ENCODE data around the gene STKLD1. TPM values are rescaled to one million over a fixed set of nuclear protein-coding genes. Genes with fewer than 3 reads are reported as not detected.

The STKLD1 gene
- polyA plus RNA-seq, 2 of the 4 experiments (the other 2 are of a cell fraction), result 1.1 to 1.2 TPM

DNA sequence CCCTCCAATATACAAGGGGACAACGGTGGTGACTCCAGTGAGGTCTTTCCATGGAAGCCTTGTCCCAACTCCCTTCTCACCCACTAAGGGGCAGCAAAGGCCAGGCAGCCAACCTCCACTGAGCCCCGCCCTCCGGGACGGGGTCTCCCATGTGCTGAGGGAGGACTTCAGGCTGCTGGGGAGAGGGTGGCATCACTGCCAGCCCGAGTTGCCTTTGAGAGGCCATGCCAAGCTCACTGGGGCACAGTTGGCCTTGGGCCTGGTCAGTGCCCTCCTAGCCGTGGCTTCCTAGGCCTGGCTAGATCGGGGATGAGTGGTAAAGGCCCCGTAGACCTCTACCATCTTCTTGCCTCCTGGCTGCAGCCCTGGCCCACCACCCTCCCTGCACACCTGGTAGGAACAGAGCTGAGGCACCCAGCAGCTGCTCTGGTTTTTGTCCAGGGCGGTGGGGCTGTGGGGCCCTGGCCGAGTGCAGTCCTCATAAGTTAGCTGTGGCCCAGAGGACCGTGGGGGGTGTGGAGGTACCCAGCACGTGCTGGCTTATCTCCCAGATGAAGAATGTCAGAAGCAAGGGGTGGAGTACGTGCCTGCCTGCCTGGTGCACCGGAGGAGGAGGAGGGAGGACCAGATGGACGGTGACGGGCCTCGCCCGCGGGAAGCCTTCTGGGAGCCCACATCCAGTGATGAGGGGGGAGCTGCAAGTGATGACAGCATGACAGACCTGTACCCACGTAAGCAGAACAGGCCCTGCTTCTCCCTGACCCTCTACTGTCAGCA lies 16.6 kb upstream of the STKLD1 start (continued):
- TF ChIP-seq FOSB (CRISPR knock-in tag; IDR thresholded peaks at IDR 0.05) (no peak), TP53 (CRISPR knock-in tag; IDR thresholded peaks at IDR 0.05) (no peak), CEBPB (IDR thresholded peaks at IDR 0.05) (no peak)

DNA sequence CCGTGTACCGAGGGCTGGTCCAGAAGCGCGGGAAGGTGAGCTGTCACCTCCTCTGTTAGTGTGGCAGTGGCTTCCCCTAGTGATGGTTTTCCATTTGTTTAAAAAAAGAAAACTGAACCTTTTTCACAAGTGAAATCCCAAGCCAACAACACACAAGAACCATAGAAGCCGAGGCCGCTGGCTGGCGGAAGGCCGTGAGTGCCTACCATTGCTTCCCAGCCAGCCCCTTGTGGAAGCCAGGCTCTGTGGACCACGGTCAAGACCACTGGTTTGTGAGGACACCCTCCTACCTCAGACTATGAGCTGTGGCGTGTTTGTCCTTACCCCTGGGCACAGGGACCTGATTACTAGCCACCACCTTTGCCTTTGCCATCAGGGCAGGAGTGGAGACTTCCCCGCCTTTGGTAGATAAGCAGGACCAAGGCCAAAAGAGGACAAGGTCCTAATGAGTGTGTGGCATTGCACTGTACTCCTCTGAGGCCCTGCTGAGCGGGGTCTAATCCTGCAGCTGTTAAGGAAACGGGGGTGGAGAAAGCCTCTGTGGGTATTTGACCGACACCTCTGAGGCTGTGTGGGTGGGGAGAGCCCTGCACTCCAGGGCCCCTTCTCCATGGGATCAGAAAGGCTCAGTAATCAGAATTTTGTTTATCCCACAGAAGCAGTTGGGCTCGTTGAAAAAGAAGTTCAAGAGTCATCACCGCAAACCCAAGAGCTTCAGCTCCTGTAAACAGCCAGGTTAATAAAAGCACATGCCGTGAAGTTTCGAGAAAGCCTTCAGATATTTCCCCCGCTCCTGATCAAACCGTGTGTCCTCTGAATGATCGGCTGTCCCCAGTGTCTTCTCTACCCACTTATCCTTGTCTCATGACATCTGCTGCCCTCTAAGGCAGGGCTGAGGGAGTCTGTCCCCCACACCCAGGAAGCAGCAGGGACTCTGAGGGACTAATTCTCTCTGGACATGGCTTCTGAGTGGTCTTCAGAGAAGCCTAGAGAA lies 15.5 kb upstream of the STKLD1 start:
- no peak for DNase-seq (ENCODE audit: low read depth in 1 of 2, low spot score in 1 of 2)
- H3K4me2 ChIP-seq, result no peak overlapping the region
- POLR2A ChIA-PET, result interaction anchor here (1.2 kb wide), 2 partner anchors 12 to 126 kb away, joined by 3 to 5 read pairs; partner anchors contain the start of genes MED22 and RPL7A
- no peaks in the 10 kb centered on the region for H3K9me3 ChIP-seq
- TF ChIP-seq FOSB (CRISPR knock-in tag; IDR thresholded peaks at IDR 0.05), result 0 out of 2 replicates have a peak, but pooled peaks have one; percentile 34
- no peak for TF ChIP-seq SREBF2 (IDR thresholded peaks at IDR 0.05)
- CTCF ChIA-PET, result interaction anchor here (0.7 to 7.5 kb wide), 6 partner anchors 11 to 125 kb away, joined by 3 to 59 read pairs (median 13); partner anchors contain the start of gene CACFD1
- peaks cover 7% of the 10 kb centered on the region; the same call in 1 of the 3 replicates for H3K4me1 ChIP-seq
- FAIRE-seq, result no peak
- ATAC-seq, result no peak
- H3K4me3 ChIP-seq, result no peak overlapping the region
- H3K27ac ChIP-seq, result no peak overlapping the region
- WGBS (ENCODE audit: missing lambda C conversion rate), result 94% methylated on average over 21 of the region's 21 CpGs

DNA sequence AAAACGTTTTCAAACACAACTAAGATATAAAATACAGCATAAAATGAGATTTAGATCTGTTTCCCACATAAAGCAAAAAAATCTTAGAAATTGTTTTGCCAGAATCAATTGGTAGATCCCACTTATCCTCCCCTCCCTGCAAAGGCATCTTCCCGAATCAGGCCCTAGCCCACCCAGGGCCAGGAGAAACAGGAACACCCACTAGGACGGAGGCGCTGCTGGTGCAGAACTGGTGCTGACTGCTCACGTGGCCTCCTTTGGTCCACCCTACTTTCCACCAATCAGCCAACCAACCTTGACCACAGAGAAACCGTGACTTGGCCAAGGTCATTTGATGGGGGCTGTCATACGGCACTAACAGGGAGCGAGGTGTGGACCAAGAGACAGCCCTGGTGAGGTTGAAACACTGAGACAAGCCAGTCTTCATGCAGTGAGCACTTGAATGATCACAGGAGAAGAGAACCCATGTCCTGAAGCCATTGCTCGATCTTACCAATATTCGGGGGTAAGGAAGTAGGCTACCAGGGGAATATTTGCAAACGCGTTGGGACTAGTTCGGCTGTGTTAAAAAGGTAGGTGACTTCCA lies 14.6 kb upstream of the STKLD1 start:
- DNase-seq (ENCODE audit: low read depth in 1 of 2, low spot score in 1 of 2), result no peak
- Histone ChIP-seq H3K27ac (no peak overlapping the region), H3K4me2 (no peak overlapping the region), H3K4me3 (no peak overlapping the region), H3K9me3 (no peaks in the 10 kb centered on the region), H3K4me1 (peaks cover 7% of the 10 kb centered on the region; the same call in 1 of the 3 replicates)
- FAIRE-seq, result no peak
- ATAC-seq, result no peak
- TF ChIP-seq PBX3 (IDR thresholded peaks at IDR 0.05) (no peak), FOSL2 (IDR thresholded peaks at IDR 0.05) (no peak), FOSL2 (CRISPR knock-in tag; IDR thresholded peaks at IDR 0.05) (no peak), ZFP36 (IDR thresholded peaks at IDR 0.05; ENCODE audit: borderline replicate concordance, partially characterized antibody) (no peak), EP300 (IDR thresholded peaks at IDR 0.05) (no peak), ESRRA (IDR thresholded peaks at IDR 0.05; ENCODE audit: borderline replicate concordance, low read length) (no peak), POLR2A (IDR thresholded peaks at IDR 0.05; ENCODE audit: low read length) (no peak), RNF2 (IDR thresholded peaks at IDR 0.05; ENCODE audit: borderline replicate concordance, low read depth) (no peak), FOSB (CRISPR knock-in tag; IDR thresholded peaks at IDR 0.05) (no peak), HDAC2 (IDR thresholded peaks at IDR 0.05) (no peak), SMC3 (IDR thresholded peaks at IDR 0.05) (no peak), KDM5A (IDR thresholded peaks at IDR 0.05) (no peak), ZC3H11A (IDR thresholded peaks at IDR 0.05) (no peak), NR3C1 (IDR thresholded peaks at IDR 0.05) (no peak), EHF (CRISPR knock-in tag; IDR thresholded peaks at IDR 0.05) (no peak)
- WGBS (ENCODE audit: missing lambda C conversion rate), result 84% methylated on average over 13 of the region's 13 CpGs
- CTCF ChIA-PET, result interaction anchor here (1.6 to 3.3 kb wide), 2 partner anchors 10 to 125 kb away, joined by 6 to 27 read pairs; no protein-coding TSS in a partner anchor
- POLR2A ChIA-PET, result interaction anchor here (1.4 kb wide), 1 partner anchor 14 kb away, joined by 8 read pairs; the partner anchor contains the start of genes MED22 and RPL7A

Measured in A549 (cell line).